ENCODE data around the gene MX2.

DNA sequence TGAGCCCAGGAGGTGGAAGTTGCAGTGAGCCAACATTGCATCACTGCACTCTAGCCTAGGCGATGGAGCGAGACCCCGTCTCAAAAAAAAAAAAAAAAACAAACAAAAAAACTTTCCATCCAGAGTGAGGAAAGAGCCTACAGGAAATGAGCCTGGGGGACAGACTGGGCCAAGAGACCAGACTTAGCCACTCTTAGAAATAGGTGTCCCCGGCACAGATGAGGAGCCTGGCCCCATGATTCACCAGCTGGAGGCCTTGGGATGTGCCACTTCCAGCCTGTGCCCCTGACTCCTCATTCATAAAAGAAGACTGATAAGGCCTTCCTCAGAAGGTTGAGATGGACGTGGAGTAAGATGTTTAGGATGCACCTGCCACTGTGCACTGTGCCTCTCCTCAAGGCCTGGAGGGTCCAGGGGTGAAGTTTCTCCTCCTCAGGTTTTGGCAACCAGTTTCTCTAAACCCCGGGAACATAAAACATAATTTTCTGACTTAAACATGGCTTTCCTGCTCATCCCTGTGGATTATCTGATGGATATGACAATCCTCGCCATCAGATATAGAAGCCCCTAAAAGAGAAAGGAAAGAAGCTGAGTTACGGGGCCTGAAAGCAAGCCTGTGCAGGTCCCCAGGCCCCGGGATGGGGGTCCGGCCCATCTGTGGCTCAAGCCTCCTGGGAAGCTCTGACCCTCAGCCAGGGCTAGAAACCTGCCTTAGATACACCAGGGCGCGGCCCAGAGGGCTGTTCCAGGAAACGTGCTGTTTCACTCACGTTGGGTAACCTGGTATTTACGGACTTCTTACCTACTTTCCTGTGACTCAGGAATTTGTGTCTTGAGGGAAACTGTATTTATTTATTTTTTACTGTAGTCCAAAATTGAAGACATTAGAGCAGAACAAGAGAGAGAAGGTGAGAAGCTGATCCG lies 90.2 kb downstream of the MX2 start:
- TF ChIP-seq EZH2 (IDR thresholded peaks at IDR 0.05; ENCODE audit: borderline replicate concordance, insufficient read depth, low read length, poor library complexity, severe bottlenecking) (no peak), MXI1 (conservative IDR thresholded peaks at IDR 0.05; ENCODE audit: poor library complexity, severe bottlenecking) (no peak), SMC3 (conservative IDR thresholded peaks at IDR 0.05; ENCODE audit: poor library complexity) (no peak), POLR2AphosphoS5 (IDR thresholded peaks at IDR 0.05) (no peak), TAF1 (IDR thresholded peaks at IDR 0.05; ENCODE audit: low read depth) (no peak), EP300 (conservative IDR thresholded peaks at IDR 0.05; ENCODE audit: poor library complexity, severe bottlenecking) (no peak)
- TF ChIP-seq, protein P1, sequence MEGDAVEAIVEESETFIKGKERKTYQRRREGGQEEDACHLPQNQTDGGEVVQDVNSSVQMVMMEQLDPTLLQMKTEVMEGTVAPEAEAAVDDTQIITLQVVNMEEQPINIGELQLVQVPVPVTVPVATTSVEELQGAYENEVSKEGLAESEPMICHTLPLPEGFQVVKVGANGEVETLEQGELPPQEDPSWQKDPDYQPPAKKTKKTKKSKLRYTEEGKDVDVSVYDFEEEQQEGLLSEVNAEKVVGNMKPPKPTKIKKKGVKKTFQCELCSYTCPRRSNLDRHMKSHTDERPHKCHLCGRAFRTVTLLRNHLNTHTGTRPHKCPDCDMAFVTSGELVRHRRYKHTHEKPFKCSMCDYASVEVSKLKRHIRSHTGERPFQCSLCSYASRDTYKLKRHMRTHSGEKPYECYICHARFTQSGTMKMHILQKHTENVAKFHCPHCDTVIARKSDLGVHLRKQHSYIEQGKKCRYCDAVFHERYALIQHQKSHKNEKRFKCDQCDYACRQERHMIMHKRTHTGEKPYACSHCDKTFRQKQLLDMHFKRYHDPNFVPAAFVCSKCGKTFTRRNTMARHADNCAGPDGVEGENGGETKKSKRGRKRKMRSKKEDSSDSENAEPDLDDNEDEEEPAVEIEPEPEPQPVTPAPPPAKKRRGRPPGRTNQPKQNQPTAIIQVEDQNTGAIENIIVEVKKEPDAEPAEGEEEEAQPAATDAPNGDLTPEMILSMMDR (IDR thresholded peaks at IDR 0.05; ENCODE audit: poor library complexity, severe bottlenecking): no peak

Data from neural cell (in vitro differentiated cells).